HepG2 (cell line): ENCODE measurements around the gene TPRN. TPM values are rescaled to one million over a fixed set of nuclear protein-coding genes. Genes with fewer than 3 reads are reported as not detected.

Source experiments
- ATAC-seq: fragments of 200-7000 bp; cut with Tn5 transposase; 3 replicates; pipeline ENCODE4 v1.9.1; 2020; ENCODE audit warnings: mild to moderate bottlenecking, moderate library complexity
- BruUV-seq: library from RNA; stranded (reverse); fragments of 400-500 nt; replicated peaks from 2 replicates; lab custom pipeline; 2021; lab: Mats Ljungman, UMichigan
- CTCF ChIA-PET: fragments of 300-600 bp; formaldehyde crosslinking; extraction: SDS; loops from one replicate; lab custom pipeline; 2021; ENCODE audit warnings: low total read pairs, inconsistent platforms, low intra/inter-chr PET ratio; lab: Yijun Ruan, JAX
- POLR2A ChIA-PET: fragments of 350-600 bp; sonication (Branson Sonifier 250); formaldehyde crosslinking; loops from one replicate; lab custom pipeline; 2020; ENCODE audit warnings: antibody characterized with exemption, inconsistent platforms; lab: Yijun Ruan, JAX
- DNase-seq: peaks from one replicate; pipeline ENCODE4 v3.0.0-alpha.2; 2015; ENCODE audit warnings: low spot score
- FAIRE-seq: peaks from 3 replicates; lab custom pipeline; 2011; peaks lifted over from hg19 to GRCh38; lab: Jason Lieb, UNC
- H2AFZ ChIP-seq: one replicate; pipeline ENCODE4 v1.6.1; 2011; ENCODE audit warnings: low read length, inconsistent platforms
- H3K27ac ChIP-seq: fragments of 300-600 bp; 3 replicates; pipeline ENCODE4 v1.8.0; 2011; ENCODE audit warnings: mixed run types, mild to moderate bottlenecking, mixed read lengths, low read length, inconsistent platforms; ENCODE audit not compliant: insufficient read depth; ENCODE audit errors: extremely low read length
- H3K27me3 ChIP-seq, 2 experiments: fragments of 200-600 bp in 1 of 2; 2 replicates in 1 of 2; 3 replicates in 1 of 2; pipeline versions ENCODE4 v1.6.0 to v1.8.0; 2011; ENCODE audit warnings: low read length in 2 of 2, mild to moderate bottlenecking in 2 of 2, moderate library complexity in 2 of 2, inconsistent platforms in 1 of 2; ENCODE audit not compliant: insufficient read depth in 2 of 2, control insufficient read depth in 1 of 2
- H3K36me3 ChIP-seq, 2 experiments: fragments of 200-600 bp in 1 of 2; replicated peaks in 1 of 2; 2 replicates in 1 of 2; 3 replicates in 1 of 2; pipeline versions ENCODE4 v1.5.1 to v1.8.0; 2011; ENCODE audit warnings: low read length in 2 of 2, inconsistent platforms in 1 of 2; ENCODE audit not compliant: insufficient read depth in 2 of 2, control insufficient read depth in 1 of 2
- H3K4me1 ChIP-seq: 2 replicates; pipeline ENCODE4 v1.5.1; 2012; ENCODE audit warnings: low read length, inconsistent platforms; ENCODE audit not compliant: insufficient read depth
- H3K4me2 ChIP-seq: 2 replicates; pipeline ENCODE4 v1.6.0; 2011; ENCODE audit warnings: low read depth, low read length, inconsistent platforms
- H3K4me3 ChIP-seq, 3 experiments: fragments of 200-600 bp in 1 of 3; sonication (generic), shearing (Covaris generic) in 1 of 3; replicated peaks in 1 of 3; 2 replicates each; pipeline ENCODE4 v1.5.1; 2011 to 2016; ENCODE audit warnings: low read length in 3 of 3, inconsistent platforms in 2 of 3, low read depth in 2 of 3, mild to moderate bottlenecking in 2 of 3, control low read depth in 1 of 3, mixed read lengths in 1 of 3; ENCODE audit not compliant: insufficient read depth in 1 of 3
- H3K79me2 ChIP-seq: one replicate; pipeline ENCODE4 v1.6.1; 2011; ENCODE audit warnings: low read length, inconsistent platforms; ENCODE audit not compliant: insufficient read depth
- H3K9ac ChIP-seq: 2 replicates; pipeline ENCODE4 v1.6.0; 2011; ENCODE audit warnings: mild to moderate bottlenecking, low read depth, low read length, inconsistent platforms; ENCODE audit not compliant: insufficient read depth
- H3K9me3 ChIP-seq: 2 replicates; pipeline ENCODE4 v1.5.1; 2012; ENCODE audit warnings: mild to moderate bottlenecking, low read length
- H4K20me1 ChIP-seq: 2 replicates; pipeline ENCODE4 v1.6.0; 2011; ENCODE audit warnings: inconsistent platforms, mild to moderate bottlenecking, low read length, moderate library complexity; ENCODE audit not compliant: insufficient read depth
- HNRNPLL ChIP-seq: fragments of 200-400 bp; formaldehyde crosslinking; IDR thresholded peaks from 2 replicates; pipeline ENCODE4 v1.6.1; 2017; ENCODE audit warnings: mild to moderate bottlenecking, low read depth, low read length; ENCODE audit not compliant: poor library complexity, severe bottlenecking
- REXO4 ChIP-seq: sonication (generic); formaldehyde crosslinking; IDR thresholded peaks from 2 replicates; pipeline ENCODE4 v1.8.0; 2022; ENCODE audit warnings: missing genetic modification reagents, mild to moderate bottlenecking, borderline replicate concordance
- ZNF546 ChIP-seq: sonication (generic); formaldehyde crosslinking; conservative IDR thresholded peaks from 2 replicates; pipeline ENCODE4 v1.8.1; 2023; ENCODE audit warnings: mild to moderate bottlenecking, missing genetic modification reagents
- ZNF558 ChIP-seq: sonication (generic); formaldehyde crosslinking; IDR thresholded peaks from 2 replicates; pipeline ENCODE4 v1.9.0; 2022; ENCODE audit warnings: mild to moderate bottlenecking, missing genetic modification reagents, borderline replicate concordance
- ZNF563 ChIP-seq: sonication (generic); formaldehyde crosslinking; IDR thresholded peaks from 2 replicates; pipeline ENCODE4 v1.8.0; 2022; ENCODE audit warnings: mild to moderate bottlenecking, moderate library complexity, missing genetic modification reagents
- ZNF772 ChIP-seq: sonication (generic); formaldehyde crosslinking; IDR thresholded peaks from 2 replicates; pipeline ENCODE4 v1.5.0; 2020; ENCODE audit warnings: mild to moderate bottlenecking, missing genetic modification reagents
- ZNF777 ChIP-seq: sonication (generic); formaldehyde crosslinking; IDR thresholded peaks from 2 replicates; pipeline ENCODE4 v1.4.0; 2020; ENCODE audit warnings: missing genetic modification reagents
- WGBS: methylation state at CpG from one replicate; pipeline ENCODE4 v1.1.6; 2017; ENCODE audit warnings: low lambda C conversion rate; 5-methylcytosine and 5-hydroxymethylcytosine counted together
- in situ Hi-C: cut with HindIII; loops from 2 replicates; pipeline ENCODE4 v1.10.0; 2017; ENCODE audit warnings: low pct_unique_long_range_greater_than_20kb; ENCODE audit not compliant: extremely low pct_ligation_motif_present
- intact Hi-C: fragments of 100-400 bp; cut with micrococcal nuclease; formaldehyde crosslinking; loops from one replicate; pipeline ENCODE4 v1.10.0; 2022; ENCODE audit not compliant: unreplicated experiment
- polyA plus RNA-seq, 8 experiments: library from polyadenylated mRNA; depleted of rRNA in 3 of 8; stranded (reverse) in 7 of 8; unstranded in 1 of 8; fragments of >200 nt; fragmentation: Illumina TruSeq in 4 of 8; extraction: Trizol in 4 of 8; gene quantifications; 2 replicates each; pipeline versions ENCODE4 v1.2.1 to v1.2.3, GENCODE V29; 2011 to 2016; ENCODE audit warnings: low read depth in 4 of 8, missing spikeins in 1 of 8, mixed read lengths in 1 of 8; ENCODE audit not compliant: insufficient read depth in 1 of 8
- total RNA-seq, 5 experiments: library from RNA; depleted of rRNA; stranded (reverse); fragments of >200 nt; fragmentation: Illumina TruSeq; extraction: Trizol; gene quantifications; 2 replicates each; pipeline ENCODE4 v1.2.3, GENCODE V29; 2016; ENCODE audit warnings: low read depth in 1 of 5
- TF ChIP-seq, protein P1 (sequence below): sonication (generic); formaldehyde crosslinking; IDR thresholded peaks from 2 replicates; pipeline ENCODE4 v1.5.1; 2020; ENCODE audit warnings: missing genetic modification reagents, mild to moderate bottlenecking, borderline replicate concordance

The TPRN gene
- total and polyA plus RNA-seq, 2 of the 13 experiments (the other 11 are each of a cell fraction or from before 2014, with no cell fraction given) = 10.1 to 19.2 TPM

DNA sequence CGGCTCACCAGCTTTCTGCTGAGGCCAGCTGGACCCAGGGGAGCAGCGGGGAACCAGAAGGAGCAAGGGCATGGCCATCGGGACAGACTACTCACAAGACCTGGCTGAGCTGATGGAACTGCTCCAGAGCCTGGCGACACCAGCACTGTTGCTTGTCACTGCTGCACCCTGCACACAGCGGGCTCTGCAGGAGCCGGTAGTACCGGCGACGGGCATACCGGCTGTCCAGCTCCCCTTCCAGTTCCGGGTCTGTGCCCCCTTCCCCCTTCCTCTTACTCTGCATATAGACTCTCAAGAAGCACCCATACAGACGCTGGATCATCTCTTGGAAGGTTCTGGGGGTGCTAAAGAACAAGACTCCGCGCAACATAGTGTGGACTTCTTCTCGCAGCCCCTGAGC is 13.2 kb downstream of the TPRN start:
- Histone ChIP-seq H3K36me3 (peaks cover 26 to 41% of the 10 kb centered on the region in 2 experiments; a peak in 3 of 5 replicates), H3K4me1 (peaks cover 28% of the 10 kb centered on the region), H3K79me2 (peaks cover 26% of the 10 kb centered on the region), H3K9me3 (no peaks in the 10 kb centered on the region), H4K20me1 (no peaks in the 10 kb centered on the region), H3K27ac (no peak overlapping the region), H3K4me2 (peak overlapping the region; percentile 90), H3K27me3 (no peaks in the 10 kb centered on the region), H3K9ac (peak overlapping the region; percentile 87), H3K4me3 (peak overlapping the region; percentile 84 to 99 (median 97)), H2AFZ (no peak overlapping the region)
- no peak for FAIRE-seq
- DNase-seq = no peak
- ATAC-seq = no peak
- no TSS peak for BruUV-seq
- 65% methylated on average over 11 of the region's 15 CpGs for WGBS
- intact Hi-C loops (no loop called here), in situ Hi-C loops (loop anchor here (5.0 kb wide), 1 partner anchor 40 kb away; the partner anchor contains the start of genes CYSRT1 and RNF224)
- no peak for TF ChIP-seq REXO4
- no peak for TF ChIP-seq ZNF563 (CRISPR knock-in tag)
- POLR2A ChIA-PET = interaction anchor here (2.1 to 3.8 kb wide), 4 partner anchors 11 to 57 kb away, joined by 12 to 52 read pairs (median 36); partner anchors contain the start of gene TPRN
- CTCF ChIA-PET = interaction anchor here (2.6 kb wide), 1 partner anchor 48 kb away, joined by 19 read pairs; no protein-coding TSS in a partner anchor

DNA sequence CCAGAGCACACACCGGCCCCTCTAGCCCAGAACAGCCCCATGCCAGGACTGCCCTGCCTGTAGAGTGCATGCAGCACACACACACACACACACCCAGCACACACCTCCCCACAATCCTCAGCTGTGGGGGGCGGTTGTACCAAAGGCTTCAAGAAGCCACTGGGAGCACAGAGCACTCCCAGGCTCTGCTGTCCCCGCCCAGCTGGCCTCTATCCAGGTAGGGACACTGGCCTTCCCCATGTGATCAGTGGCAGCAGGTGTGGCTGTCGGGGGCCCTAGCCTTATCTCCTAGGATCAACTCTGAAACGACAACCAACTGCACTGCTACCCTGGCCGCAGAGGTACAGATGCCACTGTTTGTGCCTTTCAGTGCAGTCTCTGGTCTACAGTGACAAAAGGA is 14.2 kb downstream of the TPRN start:
- no peak for ATAC-seq
- Histone ChIP-seq H3K27me3 (no peaks in the 10 kb centered on the region), H3K4me1 (peaks cover 28% of the 10 kb centered on the region), H2AFZ (no peak overlapping the region), H3K9me3 (no peaks in the 10 kb centered on the region), H3K27ac (no peak overlapping the region), H3K36me3 (peaks cover 21 to 37% of the 10 kb centered on the region in 2 experiments; a peak in 4 of 5 replicates), H3K79me2 (peaks cover 26% of the 10 kb centered on the region), H3K4me2 (peak overlapping the region; percentile 90), H3K4me3 (peak overlapping the region in 1 of 3 experiments; percentile 97; a peak in 3 of 6 replicates), H3K9ac (no peak overlapping the region), H4K20me1 (no peaks in the 10 kb centered on the region)
- intact Hi-C loops = no loop called here
- in situ Hi-C loops = loop anchor here (5.0 kb wide), 1 partner anchor 41 kb away; the partner anchor contains the start of genes CYSRT1 and RNF224
- ChIA-PET POLR2A (no interaction called here), CTCF (no interaction called here)
- TF ChIP-seq ZNF777 (CRISPR knock-in tag) = no peak
- TF ChIP-seq HNRNPLL = no peak
- no peak for TF ChIP-seq ZNF772 (CRISPR knock-in tag)
- TF ChIP-seq ZNF558 = no peak
- TF ChIP-seq ZNF546 (CRISPR knock-in tag) = no peak
- TF ChIP-seq, protein P1, sequence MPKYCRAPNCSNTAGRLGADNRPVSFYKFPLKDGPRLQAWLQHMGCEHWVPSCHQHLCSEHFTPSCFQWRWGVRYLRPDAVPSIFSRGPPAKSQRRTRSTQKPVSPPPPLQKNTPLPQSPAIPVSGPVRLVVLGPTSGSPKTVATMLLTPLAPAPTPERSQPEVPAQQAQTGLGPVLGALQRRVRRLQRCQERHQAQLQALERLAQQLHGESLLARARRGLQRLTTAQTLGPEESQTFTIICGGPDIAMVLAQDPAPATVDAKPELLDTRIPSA = no peak
- no peak for DNase-seq
- 92% methylated on average over 2 of the region's 6 CpGs for WGBS
- BruUV-seq = no TSS peak
- no peak for FAIRE-seq
